ENCODE measurements around the gene GMPR.

GMPR gene

GRCh38 chr6:16327777-16328325, 89.5 kb downstream of the GMPR start:
- DNase-seq (ENCODE audit: low read depth in 2 of 2): no peak

DNA sequence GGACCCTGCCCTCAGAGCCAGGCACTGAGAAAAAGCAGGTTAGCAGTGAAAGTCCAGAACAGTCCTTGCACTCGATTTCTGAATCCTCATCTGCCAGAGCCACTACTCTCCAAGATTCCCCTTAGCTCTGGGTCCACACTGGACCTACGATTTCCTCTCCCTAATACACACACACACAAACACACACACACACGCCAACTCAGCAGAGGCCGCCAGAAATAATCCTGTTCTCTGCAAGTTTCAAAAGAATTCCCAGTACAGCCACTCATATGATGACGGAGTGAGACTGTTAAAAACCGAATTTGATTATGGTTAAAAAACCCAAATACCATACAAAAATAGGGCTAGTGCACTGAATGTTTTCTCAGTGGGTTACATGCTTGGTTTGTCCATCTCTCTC, 90.8 kb downstream of the GMPR start:
- DNase-seq (ENCODE audit: low read depth in 2 of 2): no peak

- DNase-seq (ENCODE audit: low read depth in 2 of 2): peak; percentile 40 to 44
These were observed 93.2 kb downstream of the GMPR start for GRCh38 chr6:16331384-16332174.

DNA sequence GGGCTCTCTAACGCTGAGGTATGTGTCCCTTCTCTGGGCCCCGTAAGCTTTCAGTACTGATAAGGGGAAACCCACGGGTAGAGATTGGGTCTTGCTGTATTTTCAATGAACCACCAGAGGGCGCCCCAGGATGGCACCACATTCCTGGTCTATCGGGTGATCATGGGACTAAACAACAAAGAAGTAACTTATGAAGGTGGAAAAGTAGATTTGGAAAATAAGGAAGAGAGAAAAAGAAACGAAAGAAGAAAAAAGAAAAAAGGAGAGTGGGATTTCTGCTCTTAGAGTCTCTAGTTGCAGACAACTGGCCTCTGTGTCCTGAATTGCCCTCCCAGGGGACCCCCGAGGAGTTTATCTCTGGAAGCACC, 93.8 kb downstream of the GMPR start:
- peak; percentile 69 to 75 for DNase-seq (ENCODE audit: low read depth in 2 of 2)

- DNase-seq (ENCODE audit: low read depth in 2 of 2): no peak
These were observed 95.2 kb downstream of the GMPR start for GRCh38 chr6:16333580-16333979.

- DNase-seq (ENCODE audit: low read depth in 2 of 2): no peak
These were observed 96.3 kb downstream of the GMPR start for GRCh38 chr6:16334671-16335070.

DNA sequence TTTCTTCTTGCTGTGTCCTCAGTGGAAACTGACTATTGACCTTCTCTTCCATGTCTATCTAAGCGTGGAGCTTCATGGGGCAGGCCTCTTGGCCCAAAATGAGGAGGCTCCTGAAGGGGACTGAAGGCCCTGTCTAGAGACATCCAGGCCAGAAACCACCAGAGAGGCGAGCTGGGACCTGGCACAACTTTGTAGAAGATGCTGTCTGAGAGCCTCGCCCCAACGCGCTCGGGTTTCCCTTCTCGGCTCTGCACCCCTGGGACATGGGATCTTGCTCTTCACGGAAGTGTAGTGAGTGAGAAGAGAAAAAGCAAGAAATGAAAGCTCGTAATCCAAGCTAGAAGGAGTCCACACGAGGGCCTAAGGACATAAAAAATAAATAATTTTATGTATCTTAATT, 96.8 kb downstream of the GMPR start:
- DNase-seq (ENCODE audit: low read depth in 2 of 2): no peak

DNA sequence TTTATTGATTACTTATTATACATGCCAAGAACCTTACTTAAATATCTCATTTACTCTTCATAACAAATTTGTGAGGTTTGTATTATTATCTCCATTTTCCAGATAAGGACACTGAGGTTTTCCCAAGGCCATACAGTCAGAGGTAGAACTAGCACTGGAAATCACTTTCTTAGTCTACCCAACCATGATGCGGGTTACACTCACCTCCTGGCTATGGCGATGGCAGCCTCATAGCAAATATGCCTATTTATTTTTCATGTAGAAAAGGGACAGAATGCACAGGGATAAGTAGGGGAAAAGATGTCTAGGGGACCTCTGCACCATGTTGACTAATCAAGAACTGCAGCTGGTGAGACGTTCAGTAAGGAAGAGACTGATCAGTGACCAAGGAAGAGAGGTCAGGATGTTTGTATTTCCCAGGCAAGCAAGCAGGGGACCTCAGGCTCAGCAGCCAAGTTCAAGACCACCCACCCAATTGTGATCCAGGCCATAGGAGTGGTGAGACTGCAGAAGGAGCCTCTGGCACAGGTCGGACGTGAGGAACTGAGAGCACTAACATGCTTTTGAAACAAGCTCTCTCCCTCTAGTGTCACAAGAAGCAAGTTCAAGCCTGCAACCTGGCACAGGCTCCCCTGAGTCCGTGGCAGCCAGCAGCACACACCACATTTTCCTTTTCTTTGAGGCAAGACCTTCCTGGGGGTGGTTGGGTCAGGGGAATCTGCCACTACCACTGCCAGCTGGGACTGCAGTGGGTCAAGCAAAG, 97.8 kb downstream of the GMPR start:
- DNase-seq (ENCODE audit: low read depth in 2 of 2): no peak

DNA sequence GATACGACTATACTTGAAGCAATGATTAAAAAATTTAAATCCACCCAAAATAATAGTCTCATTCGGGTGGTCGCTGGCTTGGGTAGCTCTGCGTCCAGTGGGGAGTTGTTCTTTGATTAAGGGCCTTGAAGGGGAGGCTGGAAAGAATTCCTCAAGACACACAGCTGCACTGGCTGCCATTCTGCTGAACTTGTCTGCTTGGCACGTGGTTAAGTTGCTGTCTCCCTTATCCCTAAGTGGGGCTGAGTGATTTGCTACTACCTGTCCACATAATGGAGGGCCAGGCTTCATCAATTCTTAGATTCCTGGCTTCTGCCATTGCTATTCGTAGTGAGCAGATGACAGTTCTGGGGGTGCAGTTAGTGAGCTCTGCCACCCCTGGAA, 98.5 kb downstream of the GMPR start:
- DNase-seq (ENCODE audit: low read depth in 2 of 2): no peak

DNA sequence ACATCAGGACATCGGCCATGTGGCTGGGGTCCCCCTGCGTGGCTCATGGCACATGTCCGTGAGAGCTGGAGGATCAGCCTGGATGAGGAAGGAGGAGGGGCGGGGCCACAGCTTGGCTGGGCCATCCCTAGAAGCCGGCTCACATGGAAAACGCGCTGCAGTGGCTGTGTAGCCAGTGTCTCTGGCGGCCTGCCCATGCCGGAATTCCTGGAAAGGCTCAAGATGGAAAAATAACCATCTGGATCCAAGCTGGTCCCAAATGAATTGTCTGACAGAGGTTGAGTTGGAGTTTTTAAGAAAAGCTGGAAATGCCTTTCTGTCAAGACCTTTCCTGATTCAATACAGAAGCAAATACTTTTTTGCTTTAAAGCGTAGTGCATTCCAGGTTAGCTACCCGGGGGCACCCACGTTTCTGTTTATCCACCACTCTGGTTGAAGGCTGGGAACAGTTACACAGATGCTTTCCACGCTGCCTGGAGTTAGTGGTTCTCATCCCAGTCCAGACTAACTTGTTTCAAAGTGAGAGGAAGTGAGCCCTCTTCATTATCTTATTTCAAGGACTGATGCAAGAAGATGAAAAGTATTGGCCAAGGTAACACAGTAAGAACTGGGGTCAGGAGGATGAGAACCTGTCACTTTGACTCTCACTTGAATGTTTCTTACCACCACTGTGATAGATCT, 99.0 kb downstream of the GMPR start:
- DNase-seq (ENCODE audit: low read depth in 2 of 2): no peak

DNA sequence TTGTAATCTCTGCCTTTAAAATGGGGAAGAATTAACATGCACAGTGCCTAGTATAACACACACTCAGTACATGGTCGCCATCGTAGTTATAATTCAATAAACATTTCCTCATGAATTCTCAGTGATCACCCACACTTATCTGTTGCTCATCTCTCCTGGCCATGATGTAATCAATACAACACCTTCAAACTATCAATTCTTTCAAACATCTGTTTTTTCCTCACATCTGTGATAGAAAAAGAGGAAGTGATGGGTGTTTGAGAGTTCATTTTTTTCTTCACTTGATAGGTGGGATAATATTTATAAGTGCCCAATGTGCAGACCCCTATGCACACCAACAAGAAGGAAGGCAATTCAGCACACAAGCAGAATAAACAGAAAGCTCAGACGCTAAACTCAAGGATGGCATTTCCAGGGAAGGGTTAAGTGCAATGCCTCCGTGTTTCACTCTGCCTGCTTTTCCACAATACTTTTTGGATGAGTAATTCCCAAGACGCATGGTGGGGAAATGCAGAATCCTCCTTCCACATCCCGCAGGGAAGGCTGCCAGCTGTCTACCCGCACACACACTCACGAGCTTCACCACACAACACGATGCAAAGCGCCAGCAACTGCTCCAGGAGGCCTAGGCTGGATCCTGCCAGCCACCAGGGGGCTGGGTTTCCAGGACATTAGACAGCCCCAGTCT, 100.3 kb downstream of the GMPR start:
- no peak for DNase-seq (ENCODE audit: low read depth in 2 of 2)

- no peak for DNase-seq (ENCODE audit: low read depth in 2 of 2)
These were observed 100.8 kb downstream of the GMPR start for GRCh38 chr6:16339265-16339587.

DNA sequence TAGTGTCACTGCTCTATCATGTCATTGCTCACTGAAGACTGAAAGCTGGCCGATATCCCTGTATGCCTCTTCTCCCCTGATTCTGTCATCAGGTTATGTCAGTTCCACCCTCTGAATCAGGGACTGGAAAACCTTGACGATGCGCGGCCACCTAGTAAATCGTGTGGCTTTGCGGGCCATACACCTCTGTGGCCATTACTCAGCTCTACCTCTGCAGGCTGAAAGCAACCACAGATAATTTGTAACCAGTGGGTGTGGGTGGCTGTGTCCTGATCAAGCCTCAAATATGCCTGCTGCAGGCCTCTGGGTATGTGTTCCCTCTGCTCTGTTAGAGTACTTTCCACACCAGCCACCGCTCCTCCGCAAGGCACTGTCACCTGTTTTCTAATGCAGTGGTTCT, 105.2 kb downstream of the GMPR start:
- no peak for DNase-seq (ENCODE audit: low read depth in 2 of 2)

DNA sequence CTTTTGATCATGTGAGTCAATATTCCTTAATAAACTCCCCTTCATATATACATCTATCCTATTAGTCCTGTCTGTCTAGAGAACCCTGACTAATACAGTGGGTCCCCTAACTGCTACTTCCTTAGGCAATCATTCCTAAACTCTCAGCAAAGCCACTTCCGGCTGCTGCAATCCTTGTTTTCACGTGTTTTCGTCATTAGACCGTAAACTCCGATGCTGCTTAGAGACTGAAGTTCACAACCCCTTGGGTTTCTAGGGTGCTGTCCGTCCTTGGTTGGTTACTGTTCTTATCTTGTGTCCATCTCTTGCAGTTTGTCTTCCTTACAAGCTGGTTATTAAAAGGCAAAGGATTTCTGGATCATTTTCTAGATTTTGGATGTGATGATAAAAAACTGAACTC, 106.4 kb downstream of the GMPR start:
- no peak for DNase-seq (ENCODE audit: low read depth in 2 of 2)

All from stimulated activated CD4-positive, alpha-beta T cell treated with anti-CD3 and anti-CD28 coated beads, Interleukin-15, amount 100 ng/mL, for 48 hours (primary cell).